ENCODE measurements around the gene ZNF592. TPM values are rescaled to one million over a fixed set of nuclear protein-coding genes. Genes with fewer than 3 reads are reported as not detected.

ZNF592 gene
- total and polyA plus RNA-seq, 2 of the 13 experiments (the other 11 are each of a cell fraction or from before 2014, with no cell fraction given): 8.2 to 9.8 TPM

GRCh38 chr15:84844964-84845363, 96.6 kb downstream of the ZNF592 start (continued):
- TF ChIP-seq, protein P1, sequence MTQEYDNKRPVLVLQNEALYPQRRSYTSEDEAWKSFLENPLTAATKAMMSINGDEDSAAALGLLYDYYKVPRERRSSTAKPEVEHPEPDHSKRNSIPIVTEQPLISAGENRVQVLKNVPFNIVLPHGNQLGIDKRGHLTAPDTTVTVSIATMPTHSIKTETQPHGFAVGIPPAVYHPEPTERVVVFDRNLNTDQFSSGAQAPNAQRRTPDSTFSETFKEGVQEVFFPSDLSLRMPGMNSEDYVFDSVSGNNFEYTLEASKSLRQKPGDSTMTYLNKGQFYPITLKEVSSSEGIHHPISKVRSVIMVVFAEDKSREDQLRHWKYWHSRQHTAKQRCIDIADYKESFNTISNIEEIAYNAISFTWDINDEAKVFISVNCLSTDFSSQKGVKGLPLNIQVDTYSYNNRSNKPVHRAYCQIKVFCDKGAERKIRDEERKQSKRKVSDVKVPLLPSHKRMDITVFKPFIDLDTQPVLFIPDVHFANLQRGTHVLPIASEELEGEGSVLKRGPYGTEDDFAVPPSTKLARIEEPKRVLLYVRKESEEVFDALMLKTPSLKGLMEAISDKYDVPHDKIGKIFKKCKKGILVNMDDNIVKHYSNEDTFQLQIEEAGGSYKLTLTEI (CRISPR knock-in tag; conservative IDR thresholded peaks at IDR 0.05): no peak
- TF ChIP-seq GLI4 (CRISPR knock-in tag; IDR thresholded peaks at IDR 0.05; ENCODE audit: borderline replicate concordance): no peak
- no peak for TF ChIP-seq ZNF337 (CRISPR knock-in tag; IDR thresholded peaks at IDR 0.05; ENCODE audit: borderline replicate concordance, low read depth)
- no peak for TF ChIP-seq SALL2 (CRISPR knock-in tag; IDR thresholded peaks at IDR 0.05)
- no peak for TF ChIP-seq ZNF775 (CRISPR knock-in tag; IDR thresholded peaks at IDR 0.05; ENCODE audit: borderline replicate concordance)
- no peak for TF ChIP-seq ZNF850 (CRISPR knock-in tag; conservative IDR thresholded peaks at IDR 0.05)
- TF ChIP-seq ZNF83 (CRISPR knock-in tag; IDR thresholded peaks at IDR 0.05; ENCODE audit: borderline replicate concordance): no peak
- TF ChIP-seq ZNF597 (CRISPR knock-in tag; IDR thresholded peaks at IDR 0.05): no peak
- TF ChIP-seq SKIL (CRISPR knock-in tag; IDR thresholded peaks at IDR 0.05; ENCODE audit: borderline replicate concordance): no peak
- TF ChIP-seq, protein P2, sequence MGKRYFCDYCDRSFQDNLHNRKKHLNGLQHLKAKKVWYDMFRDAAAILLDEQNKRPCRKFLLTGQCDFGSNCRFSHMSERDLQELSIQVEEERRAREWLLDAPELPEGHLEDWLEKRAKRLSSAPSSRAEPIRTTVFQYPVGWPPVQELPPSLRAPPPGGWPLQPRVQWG (CRISPR knock-in tag; IDR thresholded peaks at IDR 0.05; ENCODE audit: borderline replicate concordance, low read depth): no peak
- no peak for TF ChIP-seq ZNF446 (CRISPR knock-in tag; IDR thresholded peaks at IDR 0.05)
- TF ChIP-seq HES4 (CRISPR knock-in tag; IDR thresholded peaks at IDR 0.05; ENCODE audit: borderline replicate concordance): no peak
- no peak for TF ChIP-seq YEATS4 (CRISPR knock-in tag; IDR thresholded peaks at IDR 0.05; ENCODE audit: borderline replicate concordance)
- TF ChIP-seq ZNF317 (CRISPR knock-in tag; IDR thresholded peaks at IDR 0.05): no peak; the same call in 1 of the 2 replicates
- no peak for TF ChIP-seq CBX1 (IDR thresholded peaks at IDR 0.05; ENCODE audit: low read depth)
- no peak for TF ChIP-seq JARID2 (CRISPR knock-in tag; IDR thresholded peaks at IDR 0.05; ENCODE audit: insufficient replicate concordance)
- no peak for TF ChIP-seq ZNF468 (CRISPR knock-in tag; IDR thresholded peaks at IDR 0.05)
- TF ChIP-seq, protein P3, sequence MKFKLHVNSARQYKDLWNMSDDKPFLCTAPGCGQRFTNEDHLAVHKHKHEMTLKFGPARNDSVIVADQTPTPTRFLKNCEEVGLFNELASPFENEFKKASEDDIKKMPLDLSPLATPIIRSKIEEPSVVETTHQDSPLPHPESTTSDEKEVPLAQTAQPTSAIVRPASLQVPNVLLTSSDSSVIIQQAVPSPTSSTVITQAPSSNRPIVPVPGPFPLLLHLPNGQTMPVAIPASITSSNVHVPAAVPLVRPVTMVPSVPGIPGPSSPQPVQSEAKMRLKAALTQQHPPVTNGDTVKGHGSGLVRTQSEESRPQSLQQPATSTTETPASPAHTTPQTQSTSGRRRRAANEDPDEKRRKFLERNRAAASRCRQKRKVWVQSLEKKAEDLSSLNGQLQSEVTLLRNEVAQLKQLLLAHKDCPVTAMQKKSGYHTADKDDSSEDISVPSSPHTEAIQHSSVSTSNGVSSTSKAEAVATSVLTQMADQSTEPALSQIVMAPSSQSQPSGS (CRISPR knock-in tag; IDR thresholded peaks at IDR 0.05): no peak
- TF ChIP-seq DR1 (CRISPR knock-in tag; IDR thresholded peaks at IDR 0.05): no peak
- TF ChIP-seq, protein P4, sequence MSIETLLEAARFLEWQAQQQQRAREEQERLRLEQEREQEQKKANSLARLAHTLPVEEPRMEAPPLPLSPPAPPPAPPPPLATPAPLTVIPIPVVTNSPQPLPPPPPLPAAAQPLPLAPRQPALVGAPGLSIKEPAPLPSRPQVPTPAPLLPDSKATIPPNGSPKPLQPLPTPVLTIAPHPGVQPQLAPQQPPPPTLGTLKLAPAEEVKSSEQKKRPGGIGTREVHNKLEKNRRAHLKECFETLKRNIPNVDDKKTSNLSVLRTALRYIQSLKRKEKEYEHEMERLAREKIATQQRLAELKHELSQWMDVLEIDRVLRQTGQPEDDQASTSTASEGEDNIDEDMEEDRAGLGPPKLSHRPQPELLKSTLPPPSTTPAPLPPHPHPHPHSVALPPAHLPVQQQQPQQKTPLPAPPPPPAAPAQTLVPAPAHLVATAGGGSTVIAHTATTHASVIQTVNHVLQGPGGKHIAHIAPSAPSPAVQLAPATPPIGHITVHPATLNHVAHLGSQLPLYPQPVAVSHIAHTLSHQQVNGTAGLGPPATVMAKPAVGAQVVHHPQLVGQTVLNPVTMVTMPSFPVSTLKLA (IDR thresholded peaks at IDR 0.05): no peak
- TF ChIP-seq HNF4A (CRISPR knock-in tag; IDR thresholded peaks at IDR 0.05): no peak
- no peak for TF ChIP-seq MATR3 (CRISPR knock-in tag; IDR thresholded peaks at IDR 0.05)
